ENCODE measurements around the gene SMPD1.

Gene SMPD1

GRCh38 chr11:6400431-6401345 is 10.4 kb downstream of the SMPD1 start:
- Histone ChIP-seq H3K36me3 (ENCODE audit: low read length) (no peaks in the 10 kb centered on the region), H3K27me3 (ENCODE audit: low read length) (no peaks in the 10 kb centered on the region), H2AFZ (ENCODE audit: low read depth, low read length, severe bottlenecking) (no peak overlapping the region), H3K9me2 (replicated peaks; ENCODE audit: insufficient read depth, low read length) (no peaks in the 10 kb centered on the region), H3F3A (ENCODE audit: insufficient read depth) (no peaks in the 10 kb centered on the region), H3K79me2 (ENCODE audit: insufficient read depth, low read length) (no peaks in the 10 kb centered on the region), H3K9me3 (ENCODE audit: insufficient read depth, low read length) (no peaks in the 10 kb centered on the region), H3K4me3 (ENCODE audit: insufficient read depth, low read length, poor library complexity, severe bottlenecking) (no peak overlapping the region), H3K4me2 (ENCODE audit: low read depth, low read length, poor library complexity, severe bottlenecking) (no peak overlapping the region), H4K20me1 (ENCODE audit: low read depth, low read length) (no peaks in the 10 kb centered on the region), H3K27ac (ENCODE audit: low read depth, low read length) (no peak overlapping the region), H3K9ac (ENCODE audit: low read length) (no peak overlapping the region)
- TF ChIP-seq EZH2phosphoT487 (conservative IDR thresholded peaks at IDR 0.05; ENCODE audit: low read length): no peak
- no peak for TF ChIP-seq CTCF (IDR thresholded peaks at IDR 0.05; ENCODE audit: insufficient read depth, low read length, poor library complexity, severe bottlenecking)

GRCh38 chr11:6401464-6401863 is 11.2 kb downstream of the SMPD1 start:
- Histone ChIP-seq H3K79me2 (ENCODE audit: insufficient read depth, low read length) (no peaks in the 10 kb centered on the region), H3K36me3 (ENCODE audit: low read length) (no peaks in the 10 kb centered on the region), H2AFZ (ENCODE audit: low read depth, low read length, severe bottlenecking) (no peak overlapping the region), H3K9me2 (replicated peaks; ENCODE audit: insufficient read depth, low read length) (no peaks in the 10 kb centered on the region), H4K20me1 (ENCODE audit: low read depth, low read length) (no peaks in the 10 kb centered on the region), H3F3A (ENCODE audit: insufficient read depth) (no peaks in the 10 kb centered on the region), H3K27ac (ENCODE audit: low read depth, low read length) (no peak overlapping the region), H3K9me3 (ENCODE audit: insufficient read depth, low read length) (no peaks in the 10 kb centered on the region), H3K27me3 (ENCODE audit: low read length) (no peaks in the 10 kb centered on the region), H3K9ac (ENCODE audit: low read length) (no peak overlapping the region), H3K4me2 (ENCODE audit: low read depth, low read length, poor library complexity, severe bottlenecking) (no peak overlapping the region), H3K4me3 (ENCODE audit: insufficient read depth, low read length, poor library complexity, severe bottlenecking) (no peak overlapping the region)
- TF ChIP-seq CTCF (IDR thresholded peaks at IDR 0.05; ENCODE audit: insufficient read depth, low read length, poor library complexity, severe bottlenecking) (no peak), EZH2phosphoT487 (conservative IDR thresholded peaks at IDR 0.05; ENCODE audit: low read length) (no peak)

GRCh38 chr11:6402061-6402470 is 11.8 kb downstream of the SMPD1 start:
- H3K9me3 ChIP-seq (ENCODE audit: insufficient read depth, low read length): no peaks in the 10 kb centered on the region
- H3K4me2 ChIP-seq (ENCODE audit: low read depth, low read length, poor library complexity, severe bottlenecking): peak overlapping the region; percentile 45
- H3K27ac ChIP-seq (ENCODE audit: low read depth, low read length): peak overlapping the region; percentile 50
- H3F3A ChIP-seq (ENCODE audit: insufficient read depth): no peaks in the 10 kb centered on the region
- TF ChIP-seq CTCF (IDR thresholded peaks at IDR 0.05; ENCODE audit: insufficient read depth, low read length, poor library complexity, severe bottlenecking) (no peak), EZH2phosphoT487 (conservative IDR thresholded peaks at IDR 0.05; ENCODE audit: low read length) (no peak)
- H3K79me2 ChIP-seq (ENCODE audit: insufficient read depth, low read length): no peaks in the 10 kb centered on the region
- H3K4me3 ChIP-seq (ENCODE audit: insufficient read depth, low read length, poor library complexity, severe bottlenecking): no peak overlapping the region
- no peaks in the 10 kb centered on the region for H3K27me3 ChIP-seq (ENCODE audit: low read length)
- peak overlapping the region; percentile 34; the same call in 1 of the 2 replicates for H3K9ac ChIP-seq (ENCODE audit: low read length)
- H4K20me1 ChIP-seq (ENCODE audit: low read depth, low read length): no peaks in the 10 kb centered on the region
- H2AFZ ChIP-seq (ENCODE audit: low read depth, low read length, severe bottlenecking): peak overlapping the region; percentile 2
- no peaks in the 10 kb centered on the region for H3K36me3 ChIP-seq (ENCODE audit: low read length)
- no peaks in the 10 kb centered on the region for H3K9me2 ChIP-seq (replicated peaks; ENCODE audit: insufficient read depth, low read length)

Data from SU-DHL-6 (cell line).